Measurements from ENCODE around the gene MED20. TPM values are rescaled to one million over a fixed set of nuclear protein-coding genes. Genes with fewer than 3 reads are reported as not detected.

The MED20 gene
- total and polyA plus RNA-seq, 2 of the 4 experiments (the other 2 are of a cell fraction), result 24.8 to 38.2 TPM

DNA sequence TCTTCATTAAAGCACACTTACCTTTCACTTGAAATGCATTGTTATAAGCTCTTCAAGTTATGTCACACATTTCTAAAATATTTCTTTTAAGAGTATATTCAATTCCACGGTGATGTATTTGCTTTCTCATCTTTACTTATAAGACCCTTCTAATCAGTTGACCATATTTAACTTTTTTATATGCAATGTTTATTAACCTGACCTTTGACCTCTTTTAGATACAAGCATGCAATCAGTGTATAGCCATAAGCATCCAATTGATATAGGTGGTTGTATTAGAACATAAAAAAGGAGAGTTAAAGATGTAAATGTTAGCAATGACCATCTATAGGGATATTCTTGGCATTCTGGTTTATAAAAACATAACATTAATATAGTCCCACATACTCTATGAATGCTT lies 35.0 kb downstream of the MED20 start:
- H3K56ac ChIP-seq (ENCODE audit: extremely low read depth, insufficient read depth, low read length), result no peak overlapping the region
- H2AK9ac ChIP-seq (replicated peaks; ENCODE audit: low read depth, low read length, poor library complexity), result no peak overlapping the region
- WGBS, 2 experiments (ENCODE audit: extremely low coverage in 2 of 2, insufficient read length in 1 of 2), result no CpG with 5 or more reads among the region's 1 CpG
- H4K91ac ChIP-seq (ENCODE audit: insufficient read depth, low read depth, low read length), result no peak overlapping the region
- H4K8ac ChIP-seq (ENCODE audit: low read depth in 2 of 2, low read length in 2 of 2), result no peak overlapping the region
- H3K27ac ChIP-seq (ENCODE audit: insufficient read depth, low read length), result no peak overlapping the region
- peaks cover 0 to 10% of the 10 kb centered on the region in 2 experiments; a peak in 2 of 4 replicates for H3K79me1 ChIP-seq (ENCODE audit: low read depth in 1 of 2, low read length in 2 of 2)
- DNase-seq (no peak), ATAC-seq (ENCODE audit: low read depth) (no peak)
- no peak overlapping the region for H3K9ac ChIP-seq (ENCODE audit: low read depth, low read length)
- dilution Hi-C loops (cut with HindIII; ENCODE audit: low sequenced_read_pairs, unreplicated experiment) (no loop called here), intact Hi-C loops (cut with micrococcal nuclease) (no loop called here), in situ Hi-C loops (cut with MboI; ENCODE audit: low sequenced_read_pairs) (no loop called here)
- no peak overlapping the region for H3K23ac ChIP-seq (ENCODE audit: low read depth, low read length)
- H3K9me3 ChIP-seq (ENCODE audit: control insufficient read depth, insufficient read depth, low read length), result no peaks in the 10 kb centered on the region
- no peak overlapping the region for H3K4me2 ChIP-seq (ENCODE audit: low read depth, low read length)
- H2BK20ac ChIP-seq (ENCODE audit: low read depth, low read length), result no peak overlapping the region
- no peak overlapping the region for H3K14ac ChIP-seq (replicated peaks; ENCODE audit: low read depth, low read length)
- no peak overlapping the region for H2BK15ac ChIP-seq (ENCODE audit: low read depth, low read length)
- H3K4me1 ChIP-seq (ENCODE audit: control insufficient read depth, insufficient read depth, low read length), result peaks cover 2% of the 10 kb centered on the region
- no TSS peak for BruUV-seq (replicated peaks)
- no peak overlapping the region for H2BK120ac ChIP-seq (ENCODE audit: low read depth, low read length)
- H4K20me1 ChIP-seq (ENCODE audit: insufficient read depth, low read length), result no peaks in the 10 kb centered on the region
- TF ChIP-seq FOS (IDR thresholded peaks at IDR 0.05; ENCODE audit: low read depth, low read length) (no peak), POLR2A (IDR thresholded peaks at IDR 0.05; ENCODE audit: low read depth, low read length) (no peak), MAFK (IDR thresholded peaks at IDR 0.05; ENCODE audit: low read depth, low read length) (no peak), CEBPB (IDR thresholded peaks at IDR 0.05; ENCODE audit: low read depth, low read length) (no peak), RAD21 (IDR thresholded peaks at IDR 0.05; ENCODE audit: low read length) (no peak), MAZ (IDR thresholded peaks at IDR 0.05; ENCODE audit: borderline replicate concordance, low read depth, low read length) (no peak), RCOR1 (IDR thresholded peaks at IDR 0.05; ENCODE audit: insufficient replicate concordance, low read length) (no peak), CHD1 (IDR thresholded peaks at IDR 0.05; ENCODE audit: low read depth, low read length) (no peak)
- TF ChIP-seq, protein P1, sequence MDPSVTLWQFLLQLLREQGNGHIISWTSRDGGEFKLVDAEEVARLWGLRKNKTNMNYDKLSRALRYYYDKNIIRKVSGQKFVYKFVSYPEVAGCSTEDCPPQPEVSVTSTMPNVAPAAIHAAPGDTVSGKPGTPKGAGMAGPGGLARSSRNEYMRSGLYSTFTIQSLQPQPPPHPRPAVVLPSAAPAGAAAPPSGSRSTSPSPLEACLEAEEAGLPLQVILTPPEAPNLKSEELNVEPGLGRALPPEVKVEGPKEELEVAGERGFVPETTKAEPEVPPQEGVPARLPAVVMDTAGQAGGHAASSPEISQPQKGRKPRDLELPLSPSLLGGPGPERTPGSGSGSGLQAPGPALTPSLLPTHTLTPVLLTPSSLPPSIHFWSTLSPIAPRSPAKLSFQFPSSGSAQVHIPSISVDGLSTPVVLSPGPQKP (IDR thresholded peaks at IDR 0.05; ENCODE audit: borderline replicate concordance, low read depth, low read length), result no peak
- TF ChIP-seq, protein P2, sequence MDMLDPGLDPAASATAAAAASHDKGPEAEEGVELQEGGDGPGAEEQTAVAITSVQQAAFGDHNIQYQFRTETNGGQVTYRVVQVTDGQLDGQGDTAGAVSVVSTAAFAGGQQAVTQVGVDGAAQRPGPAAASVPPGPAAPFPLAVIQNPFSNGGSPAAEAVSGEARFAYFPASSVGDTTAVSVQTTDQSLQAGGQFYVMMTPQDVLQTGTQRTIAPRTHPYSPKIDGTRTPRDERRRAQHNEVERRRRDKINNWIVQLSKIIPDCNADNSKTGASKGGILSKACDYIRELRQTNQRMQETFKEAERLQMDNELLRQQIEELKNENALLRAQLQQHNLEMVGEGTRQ (IDR thresholded peaks at IDR 0.05; ENCODE audit: low read depth, low read length), result no peak
- TF ChIP-seq, protein P3, sequence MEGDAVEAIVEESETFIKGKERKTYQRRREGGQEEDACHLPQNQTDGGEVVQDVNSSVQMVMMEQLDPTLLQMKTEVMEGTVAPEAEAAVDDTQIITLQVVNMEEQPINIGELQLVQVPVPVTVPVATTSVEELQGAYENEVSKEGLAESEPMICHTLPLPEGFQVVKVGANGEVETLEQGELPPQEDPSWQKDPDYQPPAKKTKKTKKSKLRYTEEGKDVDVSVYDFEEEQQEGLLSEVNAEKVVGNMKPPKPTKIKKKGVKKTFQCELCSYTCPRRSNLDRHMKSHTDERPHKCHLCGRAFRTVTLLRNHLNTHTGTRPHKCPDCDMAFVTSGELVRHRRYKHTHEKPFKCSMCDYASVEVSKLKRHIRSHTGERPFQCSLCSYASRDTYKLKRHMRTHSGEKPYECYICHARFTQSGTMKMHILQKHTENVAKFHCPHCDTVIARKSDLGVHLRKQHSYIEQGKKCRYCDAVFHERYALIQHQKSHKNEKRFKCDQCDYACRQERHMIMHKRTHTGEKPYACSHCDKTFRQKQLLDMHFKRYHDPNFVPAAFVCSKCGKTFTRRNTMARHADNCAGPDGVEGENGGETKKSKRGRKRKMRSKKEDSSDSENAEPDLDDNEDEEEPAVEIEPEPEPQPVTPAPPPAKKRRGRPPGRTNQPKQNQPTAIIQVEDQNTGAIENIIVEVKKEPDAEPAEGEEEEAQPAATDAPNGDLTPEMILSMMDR (conservative IDR thresholded peaks at IDR 0.05; ENCODE audit: low read depth, low read length), result no peak
- no peak overlapping the region for H4K5ac ChIP-seq (ENCODE audit: low read depth, low read length)
- H3K36me3 ChIP-seq (ENCODE audit: control insufficient read depth, insufficient read depth, low read length), result no peaks in the 10 kb centered on the region
- no peak overlapping the region for H3K18ac ChIP-seq (ENCODE audit: low read depth, low read length)
- peaks cover 8% of the 10 kb centered on the region; the same call in 1 of the 2 replicates for H3K9me1 ChIP-seq (ENCODE audit: insufficient read depth, low read length)
- H3K4me3 ChIP-seq (ENCODE audit: insufficient read depth, low read depth, low read length), result no peak overlapping the region
- H3K27me3 ChIP-seq (ENCODE audit: control insufficient read depth, insufficient read depth, low read length), result no peaks in the 10 kb centered on the region
- ChIA-PET POLR2A (ENCODE audit: unreplicated experiment) (no interaction called here), CTCF (no interaction called here)
- H2BK5ac ChIP-seq (ENCODE audit: low read depth, low read length, poor library complexity, severe bottlenecking), result no peak overlapping the region
- no peak overlapping the region for H3K4ac ChIP-seq (ENCODE audit: low read depth, low read length)
- H2AK5ac ChIP-seq (ENCODE audit: low read depth, low read length), result no peak overlapping the region
- H2AFZ ChIP-seq (replicated peaks; ENCODE audit: low read length, poor library complexity), result no peak overlapping the region
